ENCODE results near the gene PUSL1.

Gene PUSL1

DNA sequence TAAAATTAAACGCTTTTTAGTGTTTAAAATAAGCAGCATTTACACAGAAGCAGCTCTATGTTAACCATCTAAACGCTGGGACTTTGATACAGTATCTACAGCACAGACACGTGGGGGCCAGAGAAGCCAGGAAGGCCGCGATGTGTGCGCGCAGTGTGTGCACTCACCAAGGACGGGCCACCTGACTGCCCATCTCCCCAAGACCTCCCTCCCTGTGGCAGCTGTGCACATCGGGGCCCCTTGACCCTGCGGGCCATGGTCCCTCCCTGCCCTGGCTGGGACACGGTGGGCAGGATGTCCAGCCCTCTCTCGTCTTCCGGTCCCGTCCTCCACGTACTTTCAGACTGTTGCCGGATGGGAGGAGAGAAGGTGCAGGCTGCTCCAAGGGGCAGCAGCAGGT lies 26.9 kb downstream of the PUSL1 start:
- H3K4ac ChIP-seq (ENCODE audit: low read depth, low read length): no peak overlapping the region
- H3K27ac ChIP-seq (ENCODE audit: low read depth, low read length): no peak overlapping the region
- no peak overlapping the region for H4K91ac ChIP-seq (ENCODE audit: low read depth, low read length)
- DNase-seq: no peak
- H2AFZ ChIP-seq (ENCODE audit: insufficient read depth, low read length, poor library complexity): no peak overlapping the region
- H2BK5ac ChIP-seq (ENCODE audit: low read depth, low read length, poor library complexity): no peak overlapping the region
- no peak overlapping the region for H4K8ac ChIP-seq (ENCODE audit: low read depth, low read length)
- H3K18ac ChIP-seq (ENCODE audit: low read length): no peak overlapping the region
- H3K23ac ChIP-seq (ENCODE audit: low read length): no peak overlapping the region
- WGBS (ENCODE audit: extremely low coverage, insufficient coverage, insufficient read length): no CpG with 5 or more reads among the region's 16 CpGs
- H3K36me3 ChIP-seq (ENCODE audit: control insufficient read depth in 1 of 2, insufficient read depth in 2 of 2, low read length in 2 of 2): peaks cover 49 to 50% of the 10 kb centered on the region in 2 experiments
- no peaks in the 10 kb centered on the region for H3K4me1 ChIP-seq (ENCODE audit: control insufficient read depth in 1 of 2, insufficient read depth in 2 of 2, low read length in 2 of 2)
- H3K9ac ChIP-seq (ENCODE audit: low read length): no peak overlapping the region
- H3K4me2 ChIP-seq (ENCODE audit: low read length): no peak overlapping the region
- no peak overlapping the region for H2BK12ac ChIP-seq (ENCODE audit: low read length)
- no peaks in the 10 kb centered on the region for H3K79me1 ChIP-seq (ENCODE audit: low read length)
- peaks cover 7% of the 10 kb centered on the region for H3K9me3 ChIP-seq (ENCODE audit: insufficient read depth, low read depth, low read length)
- H3K14ac ChIP-seq (ENCODE audit: low read length): no peak overlapping the region
- H3K79me2 ChIP-seq (ENCODE audit: control insufficient read depth, insufficient read depth, low read length, poor library complexity): no peaks in the 10 kb centered on the region
- no peak overlapping the region for H4K12ac ChIP-seq (ENCODE audit: low read depth, low read length)
- H3K27me3 ChIP-seq (ENCODE audit: insufficient read depth, low read length): no peaks in the 10 kb centered on the region
- H2AK5ac ChIP-seq (ENCODE audit: low read length): no peak overlapping the region
- H2BK120ac ChIP-seq (ENCODE audit: insufficient read depth, low read length, poor library complexity): no peak overlapping the region
- no peak overlapping the region for H3K4me3 ChIP-seq (ENCODE audit: low read depth, low read length)

DNA sequence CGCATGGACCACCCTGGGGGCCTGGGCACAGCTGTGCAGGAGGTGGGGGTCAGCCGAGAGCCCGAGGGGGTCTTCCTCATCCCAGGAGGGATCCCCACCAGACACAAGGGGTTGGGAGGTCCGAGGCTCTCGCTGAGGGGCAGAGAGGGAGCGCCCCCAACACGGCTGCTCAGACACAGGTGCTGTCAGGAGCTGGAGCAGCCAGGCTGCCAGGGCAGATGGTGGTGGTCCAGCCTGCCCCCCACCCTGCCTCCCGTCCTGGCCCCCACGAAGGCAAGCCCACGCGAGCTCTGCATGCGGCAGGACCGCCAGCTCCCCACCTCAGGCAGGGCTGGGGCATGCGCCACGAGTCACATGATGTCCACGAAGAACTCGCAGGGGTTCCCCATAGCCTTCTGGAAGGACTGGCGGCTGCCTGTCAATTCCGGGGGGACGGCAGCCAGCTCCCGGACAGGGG lies 27.4 kb downstream of the PUSL1 start:
- no peak overlapping the region for H3K4me3 ChIP-seq (ENCODE audit: low read depth, low read length)
- H3K18ac ChIP-seq (ENCODE audit: low read length): no peak overlapping the region
- peaks cover 11% of the 10 kb centered on the region for H3K9me3 ChIP-seq (ENCODE audit: insufficient read depth, low read depth, low read length)
- no peak overlapping the region for H2BK12ac ChIP-seq (ENCODE audit: low read length)
- H3K4me1 ChIP-seq (ENCODE audit: control insufficient read depth in 1 of 2, insufficient read depth in 2 of 2, low read length in 2 of 2): no peaks in the 10 kb centered on the region
- H3K9ac ChIP-seq (ENCODE audit: low read length): no peak overlapping the region
- H4K91ac ChIP-seq (ENCODE audit: low read depth, low read length): no peak overlapping the region
- no CpG with 5 or more reads among the region's 21 CpGs for WGBS (ENCODE audit: extremely low coverage, insufficient coverage, insufficient read length)
- H3K79me1 ChIP-seq (ENCODE audit: low read length): no peaks in the 10 kb centered on the region
- H3K4me2 ChIP-seq (ENCODE audit: low read length): no peak overlapping the region
- H4K12ac ChIP-seq (ENCODE audit: low read depth, low read length): no peak overlapping the region
- no peak overlapping the region for H3K14ac ChIP-seq (ENCODE audit: low read length)
- H2BK5ac ChIP-seq (ENCODE audit: low read depth, low read length, poor library complexity): no peak overlapping the region
- no peaks in the 10 kb centered on the region for H3K79me2 ChIP-seq (ENCODE audit: control insufficient read depth, insufficient read depth, low read length, poor library complexity)
- peaks cover 52 to 54% of the 10 kb centered on the region in 2 experiments for H3K36me3 ChIP-seq (ENCODE audit: control insufficient read depth in 1 of 2, insufficient read depth in 2 of 2, low read length in 2 of 2)
- H4K8ac ChIP-seq (ENCODE audit: low read depth, low read length): no peak overlapping the region
- no peak overlapping the region for H2AFZ ChIP-seq (ENCODE audit: insufficient read depth, low read length, poor library complexity)
- no peak overlapping the region for H3K4ac ChIP-seq (ENCODE audit: low read depth, low read length)
- H2AK5ac ChIP-seq (ENCODE audit: low read length): no peak overlapping the region
- DNase-seq: no peak
- H3K23ac ChIP-seq (ENCODE audit: low read length): no peak overlapping the region
- H3K27me3 ChIP-seq (ENCODE audit: insufficient read depth, low read length): no peaks in the 10 kb centered on the region
- no peak overlapping the region for H2BK120ac ChIP-seq (ENCODE audit: insufficient read depth, low read length, poor library complexity)
- no peak overlapping the region for H3K27ac ChIP-seq (ENCODE audit: low read depth, low read length)

DNA sequence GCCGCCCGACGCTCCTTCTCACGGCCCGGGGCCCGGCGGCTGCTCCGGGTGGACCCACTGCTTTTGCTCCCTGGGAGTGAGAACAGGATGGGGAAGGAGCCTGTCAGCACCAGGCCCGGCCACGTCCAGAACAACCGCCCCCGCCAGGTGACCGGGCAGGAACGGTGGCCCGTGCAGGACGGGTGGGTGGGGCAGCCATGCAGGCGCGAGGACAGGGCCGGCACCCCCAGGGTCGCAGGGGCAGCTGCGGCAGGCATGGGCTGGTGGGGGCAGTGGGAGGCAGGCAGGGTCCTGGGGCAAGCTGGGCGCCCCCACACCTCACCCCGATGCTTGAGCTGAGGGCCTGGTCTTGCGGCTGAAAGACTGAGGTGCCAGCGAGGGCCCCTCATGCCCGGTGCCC lies 28.0 kb downstream of the PUSL1 start:
- Histone ChIP-seq H3K23ac (ENCODE audit: low read length) (no peak overlapping the region), H2AFZ (ENCODE audit: insufficient read depth, low read length, poor library complexity) (no peak overlapping the region), H3K27ac (ENCODE audit: low read depth, low read length) (no peak overlapping the region), H3K18ac (ENCODE audit: low read length) (no peak overlapping the region), H2AK5ac (ENCODE audit: low read length) (no peak overlapping the region), H3K27me3 (ENCODE audit: insufficient read depth, low read length) (no peaks in the 10 kb centered on the region), H2BK12ac (ENCODE audit: low read length) (no peak overlapping the region), H4K91ac (ENCODE audit: low read depth, low read length) (no peak overlapping the region), H3K36me3 (ENCODE audit: control insufficient read depth in 1 of 2, insufficient read depth in 2 of 2, low read length in 2 of 2) (peaks cover 58 to 61% of the 10 kb centered on the region in 2 experiments), H3K14ac (ENCODE audit: low read length) (no peak overlapping the region), H3K9me3 (ENCODE audit: insufficient read depth, low read depth, low read length) (peaks cover 17% of the 10 kb centered on the region), H2BK5ac (ENCODE audit: low read depth, low read length, poor library complexity) (no peak overlapping the region), H3K79me2 (ENCODE audit: control insufficient read depth, insufficient read depth, low read length, poor library complexity) (no peaks in the 10 kb centered on the region), H3K4me2 (ENCODE audit: low read length) (no peak overlapping the region), H4K12ac (ENCODE audit: low read depth, low read length) (no peak overlapping the region), H3K4me1 (ENCODE audit: control insufficient read depth in 1 of 2, insufficient read depth in 2 of 2, low read length in 2 of 2) (no peaks in the 10 kb centered on the region), H3K4ac (ENCODE audit: low read depth, low read length) (no peak overlapping the region), H3K9ac (ENCODE audit: low read length) (no peak overlapping the region), H2BK120ac (ENCODE audit: insufficient read depth, low read length, poor library complexity) (no peak overlapping the region), H3K4me3 (ENCODE audit: low read depth, low read length) (no peak overlapping the region), H3K79me1 (ENCODE audit: low read length) (no peaks in the 10 kb centered on the region), H4K8ac (ENCODE audit: low read depth, low read length) (no peak overlapping the region)
- DNase-seq: no peak
- WGBS (ENCODE audit: extremely low coverage, insufficient coverage, insufficient read length): no CpG with 5 or more reads among the region's 26 CpGs

DNA sequence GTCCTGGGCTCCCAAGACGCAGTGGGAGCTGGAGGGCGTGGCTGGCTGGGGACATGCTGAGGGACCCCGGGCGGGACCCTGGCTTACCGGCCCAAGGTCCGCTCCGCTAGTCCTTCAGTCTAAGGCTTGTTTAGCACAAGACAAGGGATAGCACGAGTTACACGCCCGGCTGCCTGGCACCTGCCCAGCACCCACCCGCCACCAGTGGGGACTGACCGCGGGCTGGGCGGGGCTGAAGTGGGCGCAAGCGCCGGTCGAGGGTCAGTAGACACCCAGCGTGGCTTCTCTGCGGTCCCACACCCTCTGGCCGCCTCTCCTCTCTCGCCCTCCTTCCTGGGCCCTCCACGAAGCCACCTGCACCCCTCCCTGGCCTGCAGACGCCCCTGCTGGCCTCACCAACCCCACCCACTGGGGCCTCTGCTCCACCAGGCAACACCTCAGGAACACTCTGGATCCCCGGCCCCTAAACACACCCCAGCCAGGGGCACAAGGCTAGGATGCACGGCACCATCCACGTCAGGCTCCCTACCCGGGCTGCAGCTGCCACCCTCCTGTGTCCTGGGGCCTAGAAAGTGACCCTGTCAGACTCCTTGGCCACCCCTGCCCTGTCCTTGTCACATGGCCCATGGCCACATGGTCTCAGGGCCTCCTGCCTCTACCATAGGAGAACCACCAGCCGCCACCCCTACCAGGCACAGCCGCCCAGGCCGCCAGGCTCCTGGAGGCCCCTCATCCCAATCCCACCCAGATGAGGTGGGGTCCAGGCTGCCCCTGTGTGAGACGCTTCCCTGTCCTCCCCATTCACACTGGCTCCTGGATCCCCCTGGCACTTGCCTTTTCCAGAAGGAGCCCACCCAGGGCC lies 28.8 kb downstream of the PUSL1 start:
- Histone ChIP-seq H3K4me2 (ENCODE audit: low read length) (no peak overlapping the region), H4K91ac (ENCODE audit: low read depth, low read length) (no peak overlapping the region), H3K79me1 (ENCODE audit: low read length) (no peaks in the 10 kb centered on the region), H3K4ac (ENCODE audit: low read depth, low read length) (no peak overlapping the region), H3K23ac (ENCODE audit: low read length) (no peak overlapping the region), H4K12ac (ENCODE audit: low read depth, low read length) (no peak overlapping the region), H2AFZ (ENCODE audit: insufficient read depth, low read length, poor library complexity) (no peak overlapping the region), H3K79me2 (ENCODE audit: control insufficient read depth, insufficient read depth, low read length, poor library complexity) (no peaks in the 10 kb centered on the region), H3K14ac (ENCODE audit: low read length) (no peak overlapping the region), H3K27me3 (ENCODE audit: insufficient read depth, low read length) (no peaks in the 10 kb centered on the region), H2AK5ac (ENCODE audit: low read length) (no peak overlapping the region), H3K4me3 (ENCODE audit: low read depth, low read length) (no peak overlapping the region), H3K4me1 (ENCODE audit: control insufficient read depth in 1 of 2, insufficient read depth in 2 of 2, low read length in 2 of 2) (no peaks in the 10 kb centered on the region), H3K9me3 (ENCODE audit: insufficient read depth, low read depth, low read length) (peaks cover 17% of the 10 kb centered on the region), H2BK5ac (ENCODE audit: low read depth, low read length, poor library complexity) (no peak overlapping the region), H3K9ac (ENCODE audit: low read length) (no peak overlapping the region), H4K8ac (ENCODE audit: low read depth, low read length) (no peak overlapping the region), H3K18ac (ENCODE audit: low read length) (no peak overlapping the region), H3K27ac (ENCODE audit: low read depth, low read length) (no peak overlapping the region), H2BK120ac (ENCODE audit: insufficient read depth, low read length, poor library complexity) (no peak overlapping the region), H3K36me3 (ENCODE audit: control insufficient read depth in 1 of 2, insufficient read depth in 2 of 2, low read length in 2 of 2) (peaks cover 66 to 67% of the 10 kb centered on the region in 2 experiments), H2BK12ac (ENCODE audit: low read length) (no peak overlapping the region)
- no peak for DNase-seq
- no CpG with 5 or more reads among the region's 32 CpGs for WGBS (ENCODE audit: extremely low coverage, insufficient coverage, insufficient read length)

Measured in trophoblast cell (in vitro differentiated cells and primary cell).